ENCODE results near the gene LIPG.

DNA sequence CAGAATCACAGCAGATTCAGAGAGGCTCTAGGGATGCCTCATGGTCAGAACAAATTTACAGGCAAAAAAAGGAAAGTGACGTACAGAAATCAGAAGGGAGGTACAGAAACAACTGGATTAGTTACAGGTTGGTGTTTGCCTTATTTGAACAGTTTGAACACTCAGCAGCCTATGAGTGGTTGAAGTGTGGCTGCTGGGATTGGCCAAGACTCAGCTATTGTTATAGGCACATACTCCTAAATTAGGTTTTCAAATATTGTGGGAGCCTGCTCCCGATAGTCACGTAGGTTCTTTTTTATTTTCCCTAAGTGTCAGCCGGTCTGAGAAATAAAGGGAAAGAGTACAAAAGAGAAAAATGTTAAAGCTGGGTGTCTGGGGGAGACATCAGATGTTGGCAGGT, 8.9 kb upstream of the LIPG start:
- TF ChIP-seq, protein P1, sequence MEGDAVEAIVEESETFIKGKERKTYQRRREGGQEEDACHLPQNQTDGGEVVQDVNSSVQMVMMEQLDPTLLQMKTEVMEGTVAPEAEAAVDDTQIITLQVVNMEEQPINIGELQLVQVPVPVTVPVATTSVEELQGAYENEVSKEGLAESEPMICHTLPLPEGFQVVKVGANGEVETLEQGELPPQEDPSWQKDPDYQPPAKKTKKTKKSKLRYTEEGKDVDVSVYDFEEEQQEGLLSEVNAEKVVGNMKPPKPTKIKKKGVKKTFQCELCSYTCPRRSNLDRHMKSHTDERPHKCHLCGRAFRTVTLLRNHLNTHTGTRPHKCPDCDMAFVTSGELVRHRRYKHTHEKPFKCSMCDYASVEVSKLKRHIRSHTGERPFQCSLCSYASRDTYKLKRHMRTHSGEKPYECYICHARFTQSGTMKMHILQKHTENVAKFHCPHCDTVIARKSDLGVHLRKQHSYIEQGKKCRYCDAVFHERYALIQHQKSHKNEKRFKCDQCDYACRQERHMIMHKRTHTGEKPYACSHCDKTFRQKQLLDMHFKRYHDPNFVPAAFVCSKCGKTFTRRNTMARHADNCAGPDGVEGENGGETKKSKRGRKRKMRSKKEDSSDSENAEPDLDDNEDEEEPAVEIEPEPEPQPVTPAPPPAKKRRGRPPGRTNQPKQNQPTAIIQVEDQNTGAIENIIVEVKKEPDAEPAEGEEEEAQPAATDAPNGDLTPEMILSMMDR (IDR thresholded peaks at IDR 0.05; ENCODE audit: insufficient read depth, low read length, poor library complexity, severe bottlenecking): no peak
- no peak for TF ChIP-seq EZH2phosphoT487 (conservative IDR thresholded peaks at IDR 0.05; ENCODE audit: low read length)
